Peyer's patch (tissue), 4 donors: ENCODE results near the gene ROBO2. TPM values are rescaled to one million over a fixed set of nuclear protein-coding genes. Genes with fewer than 3 reads are reported as not detected.

ENCODE experiments used
- DNase-seq, 3 donors: peaks; one replicate each; pipeline ENCODE4 v3.0.0-alpha.2; 2017 to 2019
- H3K27ac ChIP-seq, 4 donors: fragments of 200-600 bp; sonication (generic); one replicate each; pipeline ENCODE4 v1.5.1; 2016 to 2019
- H3K27me3 ChIP-seq, 2 donors: fragments of 200-600 bp; sonication (generic); one replicate each; pipeline ENCODE4 v1.5.1; 2019
- H3K36me3 ChIP-seq, 3 donors: fragments of 200-600 bp; sonication (generic); one replicate each; pipeline ENCODE4 v1.5.1; 2016 to 2019
- H3K4me1 ChIP-seq, 4 donors: fragments of 200-600 bp; sonication (generic); one replicate each; pipeline ENCODE4 v1.5.1; 2016 to 2019
- H3K4me3 ChIP-seq, 4 donors: fragments of 200-600 bp; sonication (generic); 1 replicate in 3 of 4; 2 replicates in 1 of 4; pipeline ENCODE4 v1.5.1; 2016 to 2019; ENCODE audit warnings: mild to moderate bottlenecking in 1 of 4
- H3K9me3 ChIP-seq, 4 donors: fragments of 200-600 bp; sonication (generic); one replicate each; pipeline ENCODE4 v1.5.1; 2016 to 2019; ENCODE audit warnings: mild to moderate bottlenecking in 1 of 4
- POLR2A ChIP-seq, 2 donors: fragments of 450-650 bp; IDR thresholded peaks; one replicate each; pipeline ENCODE4 v1.5.1; 2017; ENCODE audit warnings: antibody characterized with exemption in 2 of 2, mild to moderate bottlenecking in 2 of 2, moderate library complexity in 2 of 2
- total RNA-seq, 4 donors: library from RNA; depleted of rRNA; stranded (reverse); fragments of >200 nt; gene quantifications; one replicate each; pipeline ENCODE4 v1.1.0, GENCODE V29; 2016
- TF ChIP-seq, protein P1 (sequence below), 6 experiments: fragments of 450-650 bp in 4 of 6; fragments of 200-600 bp in 2 of 6; sonication (generic) in 1 of 6; IDR thresholded peaks; one replicate each; pipeline ENCODE4 v1.5.1; 2017 to 2019; ENCODE audit warnings: antibody characterized with exemption in 6 of 6, mild to moderate bottlenecking in 3 of 6, moderate library complexity in 1 of 6

The ROBO2 gene
- total RNA-seq, 4 donors from 2014 or later: 1.1 to 5.4 (median 3.4) TPM

DNA sequence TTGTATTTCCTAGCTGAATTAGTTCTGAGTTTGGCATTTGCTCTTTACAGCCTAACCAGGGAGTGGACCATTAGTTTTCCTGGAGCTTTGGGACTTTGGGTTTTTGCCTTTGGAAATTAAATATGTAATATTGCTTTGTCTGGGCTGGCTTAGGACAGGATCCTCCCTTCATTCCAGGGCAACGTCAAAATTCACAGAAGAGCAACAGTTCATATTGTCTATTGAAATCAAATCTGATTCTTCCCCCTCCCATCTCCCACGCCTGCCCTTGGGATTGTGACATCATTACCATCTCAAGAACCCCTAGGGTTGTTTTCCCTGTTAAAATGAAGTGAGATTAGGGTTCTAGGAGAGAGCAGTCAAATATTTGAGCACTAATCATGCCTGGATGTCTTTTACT is 194.1 kb downstream of the ROBO2 start:
- H3K9me3 ChIP-seq: no peaks in the 10 kb centered on the region
- H3K4me1 ChIP-seq: no peaks in the 10 kb centered on the region
- DNase-seq: no peak
- H3K27ac ChIP-seq: no peak overlapping the region
- no peaks in the 10 kb centered on the region for H3K36me3 ChIP-seq
- no peak for TF ChIP-seq POLR2A (IDR thresholded peaks at IDR 0.05)
- TF ChIP-seq, protein P1, sequence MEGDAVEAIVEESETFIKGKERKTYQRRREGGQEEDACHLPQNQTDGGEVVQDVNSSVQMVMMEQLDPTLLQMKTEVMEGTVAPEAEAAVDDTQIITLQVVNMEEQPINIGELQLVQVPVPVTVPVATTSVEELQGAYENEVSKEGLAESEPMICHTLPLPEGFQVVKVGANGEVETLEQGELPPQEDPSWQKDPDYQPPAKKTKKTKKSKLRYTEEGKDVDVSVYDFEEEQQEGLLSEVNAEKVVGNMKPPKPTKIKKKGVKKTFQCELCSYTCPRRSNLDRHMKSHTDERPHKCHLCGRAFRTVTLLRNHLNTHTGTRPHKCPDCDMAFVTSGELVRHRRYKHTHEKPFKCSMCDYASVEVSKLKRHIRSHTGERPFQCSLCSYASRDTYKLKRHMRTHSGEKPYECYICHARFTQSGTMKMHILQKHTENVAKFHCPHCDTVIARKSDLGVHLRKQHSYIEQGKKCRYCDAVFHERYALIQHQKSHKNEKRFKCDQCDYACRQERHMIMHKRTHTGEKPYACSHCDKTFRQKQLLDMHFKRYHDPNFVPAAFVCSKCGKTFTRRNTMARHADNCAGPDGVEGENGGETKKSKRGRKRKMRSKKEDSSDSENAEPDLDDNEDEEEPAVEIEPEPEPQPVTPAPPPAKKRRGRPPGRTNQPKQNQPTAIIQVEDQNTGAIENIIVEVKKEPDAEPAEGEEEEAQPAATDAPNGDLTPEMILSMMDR (IDR thresholded peaks at IDR 0.05): no peak
- H3K27me3 ChIP-seq: no peaks in the 10 kb centered on the region
- no peak overlapping the region for H3K4me3 ChIP-seq

DNA sequence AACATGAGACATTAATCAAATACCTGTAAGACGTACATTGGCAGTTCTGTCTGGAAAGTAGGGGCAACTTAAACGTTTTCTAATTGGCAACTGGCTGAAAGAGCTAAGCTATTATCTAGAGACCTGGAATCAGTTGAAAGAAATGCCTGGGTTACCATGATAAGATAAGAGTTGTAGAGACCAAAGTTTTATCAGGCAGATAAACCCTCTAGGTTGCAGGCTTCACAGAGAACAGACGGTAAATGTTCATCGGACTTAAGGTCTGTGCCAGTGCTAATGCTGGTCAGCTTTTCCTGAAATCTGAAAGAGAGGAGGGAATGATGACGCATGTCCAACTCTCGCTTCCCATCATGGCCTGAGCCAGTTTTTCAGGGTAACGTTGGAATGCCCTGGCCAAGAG is 196.2 kb downstream of the ROBO2 start:
- H3K9me3 ChIP-seq: no peaks in the 10 kb centered on the region
- H3K4me1 ChIP-seq: no peaks in the 10 kb centered on the region
- DNase-seq: no peak
- TF ChIP-seq, protein P1 (IDR thresholded peaks at IDR 0.05): no peak
- no peak for TF ChIP-seq POLR2A (IDR thresholded peaks at IDR 0.05)
- no peaks in the 10 kb centered on the region for H3K36me3 ChIP-seq
- H3K27me3 ChIP-seq: no peaks in the 10 kb centered on the region
- no peak overlapping the region for H3K4me3 ChIP-seq
- H3K27ac ChIP-seq: no peak overlapping the region

DNA sequence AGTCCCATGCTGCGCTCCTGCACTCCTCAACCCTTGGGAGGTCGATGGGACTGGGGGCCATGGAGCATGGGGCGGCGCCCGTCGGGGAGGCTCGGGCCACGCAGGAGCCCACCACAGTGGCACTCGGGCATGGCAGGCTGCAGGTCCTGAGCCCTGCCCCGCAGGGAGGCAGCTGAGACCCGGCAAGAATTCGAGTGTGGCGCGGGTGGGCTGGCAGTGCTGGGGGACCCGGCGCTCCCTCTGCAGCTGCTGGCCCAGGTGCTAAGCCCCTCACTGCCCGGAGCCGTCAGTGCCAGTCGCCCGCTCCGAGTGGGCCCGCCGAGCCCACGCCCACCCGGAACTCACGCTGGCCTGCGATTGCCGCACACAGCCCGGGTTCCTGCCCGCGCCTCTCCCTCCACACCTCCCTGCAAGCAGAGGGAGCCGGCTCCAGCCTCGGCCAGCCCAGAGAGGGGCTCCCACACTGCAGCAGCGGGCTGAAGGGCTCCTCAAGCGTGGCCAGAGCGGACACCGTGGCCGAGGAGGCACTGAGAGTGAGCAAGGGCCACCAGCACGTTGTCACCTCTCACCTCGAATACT is 200.3 kb downstream of the ROBO2 start:
- Histone ChIP-seq H3K9me3 (no peaks in the 10 kb centered on the region), H3K4me3 (no peak overlapping the region), H3K27me3 (no peaks in the 10 kb centered on the region), H3K27ac (no peak overlapping the region), H3K4me1 (no peaks in the 10 kb centered on the region), H3K36me3 (no peaks in the 10 kb centered on the region)
- TF ChIP-seq, protein P1 (IDR thresholded peaks at IDR 0.05): no peak
- TF ChIP-seq POLR2A (IDR thresholded peaks at IDR 0.05): no peak
- no peak for DNase-seq

DNA sequence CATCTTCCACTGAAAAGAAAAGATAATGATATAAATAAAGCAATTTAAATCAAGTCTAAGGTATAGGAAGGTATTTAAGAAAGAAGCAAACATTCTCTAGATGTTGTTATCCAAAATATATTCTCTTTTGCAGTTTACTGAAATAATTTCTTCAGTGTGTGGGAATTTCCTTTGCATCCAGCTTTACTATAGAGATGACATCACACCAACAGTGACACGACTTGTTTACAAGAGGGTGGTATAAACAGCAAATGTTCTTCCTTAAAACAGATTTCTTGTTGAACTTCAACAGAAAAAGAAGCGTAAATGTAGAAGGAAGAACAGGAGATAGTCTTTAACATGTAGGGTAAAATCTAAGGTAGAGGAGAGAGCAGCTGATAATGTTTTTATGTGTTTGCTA is 202.5 kb downstream of the ROBO2 start:
- Histone ChIP-seq H3K4me1 (no peaks in the 10 kb centered on the region), H3K36me3 (no peaks in the 10 kb centered on the region), H3K27ac (no peak overlapping the region), H3K27me3 (no peaks in the 10 kb centered on the region), H3K4me3 (no peak overlapping the region), H3K9me3 (no peaks in the 10 kb centered on the region)
- DNase-seq: no peak
- TF ChIP-seq POLR2A (IDR thresholded peaks at IDR 0.05): no peak
- TF ChIP-seq, protein P1 (IDR thresholded peaks at IDR 0.05): no peak

DNA sequence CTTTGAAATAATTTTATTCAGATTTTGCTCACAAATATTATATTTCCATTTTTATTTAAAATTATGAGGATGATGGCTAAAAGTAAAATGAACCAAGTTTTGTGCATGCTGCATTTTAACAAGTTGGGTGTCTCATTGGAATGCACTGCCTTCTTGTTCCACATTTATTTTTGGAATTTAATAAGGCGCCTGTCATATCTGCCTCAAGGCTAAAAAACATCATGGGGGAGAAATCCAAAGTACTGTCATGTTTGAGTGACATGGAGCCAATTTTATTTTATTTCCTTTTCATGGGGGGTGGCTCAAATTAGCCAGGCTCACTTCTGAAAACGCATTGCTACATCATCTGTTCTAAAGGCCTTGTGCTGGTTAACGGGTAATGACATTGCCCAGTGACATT is 205.1 kb downstream of the ROBO2 start:
- no peak for DNase-seq
- no peaks in the 10 kb centered on the region for H3K9me3 ChIP-seq
- H3K4me1 ChIP-seq: no peaks in the 10 kb centered on the region
- H3K27ac ChIP-seq: no peak overlapping the region
- H3K36me3 ChIP-seq: no peaks in the 10 kb centered on the region
- no peak for TF ChIP-seq POLR2A (IDR thresholded peaks at IDR 0.05)
- TF ChIP-seq, protein P1 (IDR thresholded peaks at IDR 0.05): no peak
- H3K27me3 ChIP-seq: no peaks in the 10 kb centered on the region
- H3K4me3 ChIP-seq: no peak overlapping the region

DNA sequence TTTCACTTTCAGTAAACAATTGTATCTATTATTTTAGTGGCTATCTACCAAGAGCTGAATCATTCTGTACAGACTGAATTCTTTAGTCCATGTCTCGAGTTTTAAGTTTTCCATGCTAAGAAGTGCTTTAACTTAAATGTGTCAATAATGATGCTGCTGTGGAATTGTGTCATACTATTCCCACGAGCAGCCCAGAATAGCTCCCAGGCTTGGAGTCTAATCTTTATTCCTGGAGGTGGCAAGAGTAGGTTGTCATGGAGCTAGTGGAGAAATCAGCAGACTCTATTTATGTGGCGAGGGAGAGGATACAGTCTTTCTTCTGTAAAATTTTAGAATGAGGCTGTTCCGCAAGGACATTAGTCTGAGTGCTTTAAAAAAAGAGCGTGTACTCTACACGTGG is 207.2 kb downstream of the ROBO2 start:
- no peaks in the 10 kb centered on the region for H3K36me3 ChIP-seq
- H3K4me1 ChIP-seq: no peaks in the 10 kb centered on the region
- no peak overlapping the region for H3K4me3 ChIP-seq
- TF ChIP-seq, protein P1 (IDR thresholded peaks at IDR 0.05): no peak
- TF ChIP-seq POLR2A (IDR thresholded peaks at IDR 0.05): no peak
- no peak for DNase-seq
- no peaks in the 10 kb centered on the region for H3K27me3 ChIP-seq
- H3K27ac ChIP-seq: no peak overlapping the region
- no peaks in the 10 kb centered on the region for H3K9me3 ChIP-seq
